Colonic mucosa (tissue), 4 donors: ENCODE data around the gene NACC2. TPM values are rescaled to one million over a fixed set of nuclear protein-coding genes. Genes with fewer than 3 reads are reported as not detected.

ENCODE experiments used
- DNase-seq: peaks from one replicate; pipeline ENCODE4 v3.0.0-alpha.2; 2020
- H3K27ac ChIP-seq: fragments of 200-600 bp; one replicate; pipeline ENCODE4 v1.8.0; 2021
- H3K27me3 ChIP-seq: fragments of 200-600 bp; one replicate; pipeline ENCODE4 v1.8.0; 2021
- H3K36me3 ChIP-seq: fragments of 200-600 bp; one replicate; pipeline ENCODE4 v1.8.0; 2021
- H3K4me1 ChIP-seq: fragments of 200-600 bp; one replicate; pipeline ENCODE4 v1.8.0; 2021; ENCODE audit warnings: mild to moderate bottlenecking
- H3K4me3 ChIP-seq: fragments of 200-600 bp; one replicate; pipeline ENCODE4 v1.8.0; 2021
- H3K9ac ChIP-seq, 2 donors: one replicate each; pipeline ENCODE4 v1.7.0; 2013; ENCODE audit warnings: control low read depth in 2 of 2, low read depth in 2 of 2, low read length in 2 of 2
- H3K9me3 ChIP-seq: fragments of 200-600 bp; one replicate; pipeline ENCODE4 v1.8.0; 2021
- intact Hi-C: fragments of 100-400 bp; cut with DNase I; formaldehyde crosslinking; loops from one replicate; pipeline ENCODE4 v1.14.1; 2022
- total RNA-seq, 2 donors: library from RNA; stranded (reverse); fragmentation: NEBNext Ultra II Directional in 1 of 2; extraction: Animal tissue kit (Norgen Biotek cat#: 25700) in 1 of 2; gene quantifications; one replicate each; pipeline ENCODE4 v1.2.1, GENCODE V29; 2021
- TF ChIP-seq, protein P1 (sequence below): fragments of 200-600 bp; IDR thresholded peaks from one replicate; pipeline ENCODE4 v1.8.0; 2022; ENCODE audit warnings: antibody characterized with exemption, mild to moderate bottlenecking
- donor health status: healthy.
- donor health status: DM: no; HTN: no; CAD: no.
- donor health status: DM: no; HTN: no; CAD: no.

NACC2 gene
- total RNA-seq, 2 donors from 2014 or later: 20.3 to 21.0 TPM

DNA sequence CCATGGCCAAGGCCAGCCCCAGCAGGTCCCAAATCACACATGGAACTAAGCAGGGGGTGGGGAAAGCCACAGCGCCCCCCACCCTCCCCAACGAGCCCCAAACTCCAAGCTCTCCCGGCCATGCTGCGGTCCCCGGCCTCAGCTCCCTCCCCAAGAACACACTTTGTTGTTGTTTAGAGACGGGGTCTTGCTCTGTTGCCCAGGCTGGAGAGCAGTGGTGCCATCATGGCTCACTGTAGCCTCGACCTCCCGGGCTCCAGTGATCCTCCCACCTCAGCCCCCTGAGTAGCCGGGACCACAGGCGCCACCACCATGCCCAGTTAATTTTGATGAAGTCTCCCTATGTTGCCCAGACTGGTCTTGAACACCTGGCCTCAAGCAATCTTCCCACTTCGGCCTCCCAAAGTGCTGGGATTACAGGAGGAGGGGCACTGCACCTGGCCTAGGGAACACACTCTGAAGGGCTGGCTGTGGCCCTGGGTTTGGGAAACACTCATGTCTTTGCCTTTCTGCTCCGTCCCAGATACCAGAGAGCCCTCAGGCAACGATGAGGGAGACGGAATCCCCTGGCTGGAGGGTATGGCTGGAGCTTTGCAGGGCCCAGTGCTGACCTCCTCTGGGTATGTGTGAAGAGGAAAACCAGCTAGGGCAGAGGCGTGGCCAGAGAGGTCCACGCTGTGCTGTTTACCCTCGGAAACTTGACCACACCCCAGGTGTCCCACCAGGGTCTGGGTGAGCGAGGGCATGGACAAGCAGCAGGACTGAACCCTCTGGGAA lies 80.8 kb downstream of the NACC2 start:
- Histone ChIP-seq H3K4me3 (no peak overlapping the region), H3K27ac (no peak overlapping the region), H3K9me3 (no peaks in the 10 kb centered on the region), H3K4me1 (no peaks in the 10 kb centered on the region), H3K27me3 (no peaks in the 10 kb centered on the region), H3K36me3 (no peaks in the 10 kb centered on the region), H3K9ac (no peak overlapping the region)
- TF ChIP-seq, protein P1, sequence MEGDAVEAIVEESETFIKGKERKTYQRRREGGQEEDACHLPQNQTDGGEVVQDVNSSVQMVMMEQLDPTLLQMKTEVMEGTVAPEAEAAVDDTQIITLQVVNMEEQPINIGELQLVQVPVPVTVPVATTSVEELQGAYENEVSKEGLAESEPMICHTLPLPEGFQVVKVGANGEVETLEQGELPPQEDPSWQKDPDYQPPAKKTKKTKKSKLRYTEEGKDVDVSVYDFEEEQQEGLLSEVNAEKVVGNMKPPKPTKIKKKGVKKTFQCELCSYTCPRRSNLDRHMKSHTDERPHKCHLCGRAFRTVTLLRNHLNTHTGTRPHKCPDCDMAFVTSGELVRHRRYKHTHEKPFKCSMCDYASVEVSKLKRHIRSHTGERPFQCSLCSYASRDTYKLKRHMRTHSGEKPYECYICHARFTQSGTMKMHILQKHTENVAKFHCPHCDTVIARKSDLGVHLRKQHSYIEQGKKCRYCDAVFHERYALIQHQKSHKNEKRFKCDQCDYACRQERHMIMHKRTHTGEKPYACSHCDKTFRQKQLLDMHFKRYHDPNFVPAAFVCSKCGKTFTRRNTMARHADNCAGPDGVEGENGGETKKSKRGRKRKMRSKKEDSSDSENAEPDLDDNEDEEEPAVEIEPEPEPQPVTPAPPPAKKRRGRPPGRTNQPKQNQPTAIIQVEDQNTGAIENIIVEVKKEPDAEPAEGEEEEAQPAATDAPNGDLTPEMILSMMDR: no peak
- DNase-seq: no peak
- intact Hi-C loops: no loop called here

DNA sequence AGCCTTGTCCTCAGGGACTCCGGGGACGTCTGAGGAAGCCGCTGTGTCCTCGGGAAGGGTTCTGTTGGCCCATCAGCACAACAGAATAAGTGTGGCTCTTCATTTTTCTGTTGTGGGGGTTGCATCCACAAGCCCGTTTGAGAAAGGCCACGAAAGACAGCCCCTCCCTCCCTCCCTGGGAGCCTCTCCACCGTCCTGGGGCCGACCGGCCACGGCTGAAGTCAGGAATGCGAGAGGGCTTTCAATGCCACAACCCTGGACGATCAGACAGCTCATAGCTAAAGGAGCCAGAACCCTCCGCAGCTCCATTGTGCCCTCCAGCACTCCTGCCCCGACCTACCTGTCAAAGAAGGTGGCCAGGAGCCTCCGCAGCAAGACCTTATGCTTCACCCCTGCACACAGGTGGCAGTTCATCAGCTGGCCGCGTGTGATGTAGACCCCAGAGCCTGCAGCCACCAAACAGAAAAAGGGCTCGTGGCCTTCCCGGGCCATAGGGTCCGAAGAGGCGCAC lies 81.5 kb downstream of the NACC2 start:
- intact Hi-C loops: no loop called here
- H3K27me3 ChIP-seq: no peaks in the 10 kb centered on the region
- no peak for DNase-seq
- no peak overlapping the region for H3K27ac ChIP-seq
- no peak overlapping the region for H3K9ac ChIP-seq
- H3K4me3 ChIP-seq: no peak overlapping the region
- no peaks in the 10 kb centered on the region for H3K4me1 ChIP-seq
- H3K36me3 ChIP-seq: no peaks in the 10 kb centered on the region
- no peaks in the 10 kb centered on the region for H3K9me3 ChIP-seq
- TF ChIP-seq, protein P1: no peak

DNA sequence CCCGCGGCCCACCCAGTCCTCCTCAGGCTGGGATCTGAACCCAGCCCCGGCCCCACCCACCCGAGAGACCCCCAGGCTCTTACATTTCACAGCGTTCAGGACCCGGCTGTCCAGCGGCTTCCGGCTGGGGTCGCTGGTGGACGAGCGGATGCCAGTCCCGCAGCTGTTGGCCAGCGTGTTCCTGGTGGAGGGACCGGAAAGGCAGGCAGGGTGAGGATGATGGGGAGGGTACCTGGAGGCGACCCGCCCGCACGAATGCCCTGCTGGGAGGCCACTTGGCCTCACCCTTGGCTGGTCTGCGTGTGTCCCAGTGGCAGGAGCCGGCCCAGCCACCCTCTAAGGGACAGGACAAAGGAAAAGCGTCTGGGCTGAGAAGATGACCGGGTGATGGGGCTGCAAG lies 82.0 kb downstream of the NACC2 start:
- H3K9me3 ChIP-seq: no peaks in the 10 kb centered on the region
- H3K4me1 ChIP-seq: no peaks in the 10 kb centered on the region
- H3K36me3 ChIP-seq: no peaks in the 10 kb centered on the region
- DNase-seq: no peak
- no peak overlapping the region for H3K4me3 ChIP-seq
- intact Hi-C loops: no loop called here
- no peak overlapping the region for H3K27ac ChIP-seq
- no peaks in the 10 kb centered on the region for H3K27me3 ChIP-seq
- TF ChIP-seq, protein P1: no peak
- H3K9ac ChIP-seq: no peak overlapping the region

DNA sequence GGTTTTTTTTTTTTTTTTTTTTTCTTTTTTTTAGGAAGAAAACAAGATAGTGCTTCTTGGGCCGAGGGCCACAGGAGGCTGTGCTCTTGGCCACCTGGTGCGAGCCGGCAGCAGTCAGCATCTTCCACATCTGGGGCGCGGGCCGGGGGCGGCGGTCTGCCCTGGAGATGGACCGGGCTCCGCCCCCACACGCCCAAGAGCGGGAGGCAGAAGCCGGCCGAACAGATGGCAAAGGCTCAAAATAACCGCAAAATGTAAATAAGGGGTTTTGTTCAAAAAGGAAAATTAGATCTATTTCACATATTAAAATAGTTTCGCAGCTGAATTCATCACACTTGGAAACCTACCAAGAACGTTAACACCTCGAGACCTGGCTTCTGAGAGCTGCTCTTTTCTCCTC lies 82.4 kb downstream of the NACC2 start:
- intact Hi-C loops: no loop called here
- Histone ChIP-seq H3K9ac (no peak overlapping the region), H3K4me1 (no peaks in the 10 kb centered on the region), H3K27me3 (no peaks in the 10 kb centered on the region), H3K36me3 (no peaks in the 10 kb centered on the region), H3K27ac (peak overlapping the region; percentile 36), H3K9me3 (no peaks in the 10 kb centered on the region), H3K4me3 (no peak overlapping the region)
- TF ChIP-seq, protein P1: no peak
- DNase-seq: no peak

DNA sequence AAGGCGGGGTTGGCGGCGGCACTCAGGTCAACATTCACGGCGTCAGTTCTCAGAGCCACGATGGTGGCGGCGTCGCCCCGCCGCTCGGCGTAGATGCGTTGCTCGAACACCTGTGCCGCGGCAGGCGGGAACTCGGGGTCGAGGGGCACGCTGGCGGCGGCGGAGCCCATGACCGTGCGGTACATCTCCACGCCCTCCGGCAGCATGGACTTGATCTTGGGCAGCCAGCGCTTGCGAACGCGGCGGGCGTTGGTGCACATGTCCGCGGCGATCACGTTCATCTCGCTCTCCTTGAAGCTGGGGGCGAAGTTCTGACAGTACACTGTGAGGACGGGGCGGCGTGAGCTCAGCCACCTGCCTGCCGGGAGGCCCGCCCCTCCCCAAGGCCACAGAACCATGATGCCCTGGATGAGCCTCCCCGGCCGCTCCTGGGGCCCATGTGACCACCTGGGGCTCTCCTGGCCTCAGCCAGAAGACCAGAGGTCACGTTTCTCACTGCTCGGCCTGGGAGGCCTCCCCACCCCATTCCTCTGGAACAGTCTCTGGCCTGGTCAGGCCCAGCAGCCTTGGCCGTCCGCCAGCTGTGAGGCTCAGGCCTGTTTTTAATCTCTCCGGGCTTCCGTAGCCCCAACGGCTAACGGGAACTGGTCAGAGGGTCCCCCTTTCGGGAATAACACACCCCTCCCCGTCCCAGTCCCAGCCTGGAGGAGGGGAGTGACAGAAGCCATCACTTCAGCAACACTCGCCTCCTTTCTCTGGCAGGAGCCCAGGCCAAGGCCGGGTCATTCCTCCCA lies 83.2 kb downstream of the NACC2 start:
- DNase-seq: peak; percentile 44
- H3K9me3 ChIP-seq: no peaks in the 10 kb centered on the region
- H3K36me3 ChIP-seq: no peaks in the 10 kb centered on the region
- H3K27me3 ChIP-seq: no peaks in the 10 kb centered on the region
- no peak overlapping the region for H3K9ac ChIP-seq
- peak overlapping the region; percentile 36 for H3K27ac ChIP-seq
- intact Hi-C loops: no loop called here
- no peak overlapping the region for H3K4me3 ChIP-seq
- TF ChIP-seq, protein P1: no peak
- no peaks in the 10 kb centered on the region for H3K4me1 ChIP-seq
